Brain pericyte (primary cell): ENCODE results near the gene IL15RA.

ENCODE experiments used
- DNase-seq: peaks from one replicate; pipeline ENCODE4 v3.0.0-alpha.2; 2012; ENCODE audit warnings: low read depth, low spot score

IL15RA gene, protein sequence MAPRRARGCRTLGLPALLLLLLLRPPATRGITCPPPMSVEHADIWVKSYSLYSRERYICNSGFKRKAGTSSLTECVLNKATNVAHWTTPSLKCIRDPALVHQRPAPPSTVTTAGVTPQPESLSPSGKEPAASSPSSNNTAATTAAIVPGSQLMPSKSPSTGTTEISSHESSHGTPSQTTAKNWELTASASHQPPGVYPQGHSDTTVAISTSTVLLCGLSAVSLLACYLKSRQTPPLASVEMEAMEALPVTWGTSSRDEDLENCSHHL

DNA sequence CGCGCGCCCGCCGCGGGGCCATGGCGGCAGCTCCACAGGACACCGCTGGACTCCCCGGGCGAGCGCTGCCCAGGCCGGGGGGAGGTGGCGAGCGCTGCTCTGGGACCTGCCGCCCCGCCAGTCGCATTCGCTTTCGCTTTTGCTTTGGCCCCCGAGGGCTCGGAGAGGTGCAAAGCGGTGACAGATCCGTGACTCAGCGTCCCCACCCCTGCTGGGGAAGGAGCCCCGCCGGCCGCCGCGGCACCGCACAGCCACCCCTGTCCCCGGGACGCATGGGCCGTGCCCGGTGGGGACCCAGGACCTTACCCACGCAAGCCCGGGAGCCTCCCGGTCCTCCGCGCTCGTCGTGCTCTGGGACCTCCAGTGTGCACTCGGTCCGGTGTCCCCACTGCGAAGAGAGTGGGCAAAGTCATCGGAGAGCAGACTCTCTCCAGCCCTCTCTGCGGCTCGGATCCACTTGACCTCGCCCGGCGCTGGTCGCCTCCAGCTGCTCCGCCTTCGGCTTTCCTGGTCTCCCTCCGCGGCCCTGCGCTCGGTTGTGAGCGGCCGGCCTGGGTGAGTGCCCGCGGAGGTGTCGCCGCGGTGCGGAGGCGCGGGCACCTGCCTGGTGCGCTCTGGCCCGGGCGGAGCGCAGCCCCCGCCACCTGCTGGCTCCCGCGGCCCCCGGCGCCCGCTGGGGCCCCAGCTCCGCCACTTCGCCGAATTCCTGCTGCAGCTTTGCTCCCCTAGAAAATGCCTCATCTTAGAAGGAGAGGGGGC is at the start of gene IL15RA:
IL15RA (minus strand) TSS at position 73 of the 759 bp plus-strand sequence; CDS start at position 22, 51 bp downstream.
- DNase-seq = peak; percentile 20

DNA sequence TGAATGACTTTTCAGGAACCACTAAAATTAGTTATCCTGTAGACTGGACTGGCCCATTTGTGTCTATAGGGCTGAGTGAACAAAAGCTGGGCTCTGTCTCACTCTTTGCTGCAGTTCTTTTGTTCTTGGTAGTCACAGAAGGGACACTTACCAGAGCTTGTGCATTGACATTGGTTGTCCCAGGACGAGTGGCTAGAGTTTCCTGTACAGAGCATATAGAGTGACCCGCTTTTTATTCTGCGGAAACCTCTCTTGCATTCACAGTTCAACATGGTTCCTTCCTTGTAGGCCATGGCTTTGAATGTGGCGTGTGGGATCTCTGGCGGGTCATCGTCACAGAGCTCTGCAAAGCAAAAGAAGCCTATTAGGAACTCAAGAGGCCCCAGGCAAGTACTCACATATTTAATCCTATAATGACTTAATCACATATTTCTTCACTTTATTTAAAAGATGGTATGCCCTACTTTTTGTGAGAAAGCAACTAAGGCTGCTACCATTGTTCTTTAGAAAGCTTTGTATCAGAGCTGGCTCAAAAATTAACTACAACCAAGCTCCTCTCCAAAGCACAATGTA is 48.4 kb upstream of the IL15RA start:
- no peak for DNase-seq

DNA sequence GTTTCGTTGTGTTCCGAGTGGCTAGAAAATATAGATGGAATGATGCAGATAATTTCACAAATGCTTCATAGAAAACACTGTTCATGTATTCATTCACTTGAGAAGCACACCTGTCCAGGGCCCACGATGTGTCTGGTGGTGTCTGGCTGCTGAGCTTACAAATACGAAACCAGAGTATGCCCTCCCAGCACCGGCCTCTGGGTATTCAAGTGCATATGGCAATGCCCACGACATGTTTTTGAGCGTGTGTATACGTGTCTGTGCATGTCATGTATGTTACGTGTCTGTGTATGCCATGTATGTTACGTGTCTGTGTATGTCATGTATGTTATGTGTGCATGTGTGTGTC is 47.0 kb upstream of the IL15RA start:
- DNase-seq = no peak

DNA sequence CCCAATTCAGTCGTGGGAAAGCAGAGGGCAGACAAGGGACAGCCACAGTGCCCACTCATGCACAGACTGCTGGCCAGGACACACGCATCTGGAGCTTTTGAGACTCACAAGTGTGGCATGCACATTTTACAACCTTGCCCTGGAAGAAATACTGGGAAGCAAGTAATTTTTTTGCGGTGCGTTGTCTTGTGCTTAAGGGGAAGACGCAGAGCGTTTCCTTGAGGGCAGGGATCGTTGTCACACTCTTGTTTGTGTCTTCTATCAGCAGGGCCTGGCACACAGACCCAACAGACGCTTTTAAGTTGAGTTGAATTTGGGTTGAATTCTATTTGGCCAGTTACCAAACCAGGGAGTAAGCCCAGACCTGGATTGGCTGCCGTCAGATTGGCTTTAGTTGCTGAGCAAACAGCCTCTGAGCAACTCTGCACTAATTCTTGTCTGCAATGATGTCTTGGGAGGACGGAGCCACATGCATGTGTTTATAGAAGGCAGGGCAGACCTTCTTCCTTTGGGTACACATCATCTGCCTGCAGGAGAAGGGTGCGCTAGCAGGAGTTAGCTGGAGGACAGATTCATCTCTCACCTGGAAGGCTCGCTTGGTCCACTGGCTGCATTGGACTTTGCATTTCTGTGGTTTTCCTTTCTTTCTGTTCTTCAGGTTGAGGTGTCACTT is 46.5 kb upstream of the IL15RA start:
- no peak for DNase-seq

DNA sequence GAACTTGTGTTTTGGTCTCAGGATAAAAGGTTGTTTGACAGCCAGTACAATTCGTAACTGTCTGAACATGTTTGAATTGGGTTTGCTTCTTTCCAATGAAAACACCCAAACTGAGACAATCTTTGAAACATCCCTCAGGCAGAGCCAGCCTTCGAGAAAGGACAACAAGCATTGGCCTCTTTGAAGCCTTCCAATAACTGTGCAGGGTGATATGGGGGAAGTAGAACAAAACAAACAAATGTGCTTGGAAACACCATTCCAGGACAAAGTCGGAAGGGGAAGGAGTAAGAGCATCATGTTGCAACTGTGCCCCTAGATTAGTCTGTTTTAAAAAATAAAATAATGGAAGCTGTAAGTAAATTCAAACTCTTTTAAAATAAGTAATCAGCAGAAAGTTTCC is 45.3 kb upstream of the IL15RA start:
- DNase-seq = no peak

DNA sequence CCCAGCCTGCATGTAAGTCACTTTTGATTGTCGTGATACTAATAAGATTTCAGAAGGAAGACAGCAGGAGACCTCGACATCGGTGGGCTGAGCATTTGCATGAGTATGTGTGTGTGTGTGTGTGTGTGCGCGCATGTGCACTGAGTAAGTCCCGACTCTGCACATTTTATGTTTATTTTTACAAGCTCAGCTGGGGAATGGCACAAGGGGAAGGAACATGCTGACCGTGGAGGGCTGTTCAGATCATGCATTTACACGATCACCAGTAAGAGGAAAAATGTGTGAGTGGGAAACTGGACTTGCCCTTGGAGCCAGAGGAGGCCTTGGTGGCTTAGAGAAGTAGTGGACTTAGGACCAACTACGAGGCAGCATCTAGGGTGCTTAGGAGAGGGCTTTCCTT is 43.5 kb upstream of the IL15RA start:
- peak; percentile 38 for DNase-seq

DNA sequence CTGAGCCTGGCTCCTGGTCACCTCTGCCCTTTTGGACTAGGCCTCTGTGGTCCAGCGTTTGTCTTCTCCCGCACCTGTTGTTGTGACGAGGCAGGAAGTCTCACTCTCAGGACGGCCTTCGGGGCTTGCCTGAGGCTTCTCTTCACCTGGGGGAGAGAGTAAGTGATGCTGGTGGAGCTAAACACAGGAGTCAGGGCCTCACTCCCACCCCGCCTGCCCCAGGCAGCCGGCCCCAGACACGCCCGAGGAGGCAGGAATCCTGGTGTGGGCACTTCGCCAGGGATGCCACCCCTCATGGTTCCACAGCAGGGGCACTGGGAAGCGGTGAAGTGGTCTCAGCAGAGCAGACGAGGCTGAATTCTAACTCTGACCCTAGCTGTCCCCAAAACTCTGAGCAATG is 42.5 kb upstream of the IL15RA start:
- DNase-seq = no peak

DNA sequence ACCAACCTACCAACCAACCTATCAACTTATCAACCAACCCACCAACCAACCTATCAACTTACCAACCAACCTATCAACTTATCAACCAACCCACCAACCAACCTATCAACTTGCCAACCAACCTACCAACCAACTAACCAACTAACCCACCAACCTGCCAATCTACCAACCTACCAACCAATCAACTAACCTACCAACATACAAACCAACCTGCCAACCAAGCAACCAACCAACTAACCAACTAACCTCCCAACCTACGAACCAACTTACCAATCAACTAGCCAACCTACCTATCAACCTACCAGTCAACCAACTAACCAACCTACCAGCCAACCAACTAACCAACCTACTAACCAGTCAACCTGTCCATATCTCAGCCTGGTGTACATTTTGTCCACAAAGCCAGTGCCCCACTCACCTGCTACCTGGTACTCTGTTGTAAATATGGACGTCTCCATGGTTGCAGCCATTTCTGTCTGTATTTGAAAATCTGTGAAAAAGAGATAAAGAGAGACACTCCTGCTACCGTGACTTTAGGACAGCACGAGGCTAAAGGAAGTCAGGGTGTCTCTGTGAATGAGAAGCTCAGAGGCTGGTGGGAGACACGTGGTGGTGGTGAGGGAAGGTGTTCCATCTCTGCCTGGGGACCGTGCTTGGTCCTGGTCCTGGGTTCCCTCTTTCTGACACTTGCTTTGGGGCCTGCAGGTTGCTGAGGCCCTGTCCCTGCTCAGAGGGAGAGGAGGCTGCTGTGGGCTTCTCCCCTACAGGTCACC is 41.9 kb upstream of the IL15RA start:
- no peak for DNase-seq

DNA sequence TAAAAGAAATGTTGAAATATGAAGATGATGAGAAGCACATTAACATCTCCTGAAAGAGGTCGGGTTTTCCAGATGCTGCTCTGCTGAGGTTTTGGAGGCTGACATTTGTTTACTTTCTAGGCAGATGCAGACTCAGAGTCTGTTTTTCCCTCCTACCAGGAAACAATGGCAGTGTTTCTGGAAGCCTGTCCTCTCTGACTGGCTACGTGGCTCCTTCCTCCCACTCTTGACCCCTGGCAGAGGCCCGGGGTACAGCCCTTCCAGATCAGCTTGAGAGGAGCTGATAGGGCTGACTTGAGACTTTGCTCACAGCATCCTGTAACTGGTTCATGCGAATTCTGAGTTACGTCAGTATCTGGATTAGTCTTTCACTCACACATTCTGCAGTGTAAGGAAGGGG is 41.1 kb upstream of the IL15RA start:
- no peak for DNase-seq

DNA sequence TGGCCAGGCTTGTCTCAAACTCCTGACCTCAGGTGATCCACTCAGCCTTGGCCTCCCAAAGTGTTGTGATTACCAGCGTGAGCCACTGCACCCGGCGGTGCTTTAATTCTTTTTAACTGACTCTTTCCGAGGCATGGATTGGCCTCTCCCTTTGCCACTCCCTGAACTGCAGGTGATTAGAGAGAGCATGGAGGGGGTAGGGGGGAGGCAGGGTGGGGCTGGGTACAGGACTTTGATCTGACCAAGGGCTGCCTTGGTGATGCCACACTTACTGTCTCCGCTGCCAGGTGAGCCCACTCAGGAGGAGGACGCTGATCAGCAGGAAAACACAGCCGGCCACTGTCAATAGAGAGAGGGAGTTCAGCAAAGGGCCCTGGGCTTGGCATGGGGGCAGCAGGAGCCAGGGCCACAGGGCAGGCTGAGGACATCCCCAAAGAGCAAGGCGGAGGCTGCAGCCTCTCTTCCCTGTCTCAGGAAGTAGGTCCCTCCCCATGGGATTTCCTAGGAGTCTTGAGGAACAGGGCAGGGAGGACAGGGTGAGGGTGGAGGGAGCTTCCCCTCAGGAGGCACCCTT is 40.5 kb upstream of the IL15RA start:
- DNase-seq = no peak

DNA sequence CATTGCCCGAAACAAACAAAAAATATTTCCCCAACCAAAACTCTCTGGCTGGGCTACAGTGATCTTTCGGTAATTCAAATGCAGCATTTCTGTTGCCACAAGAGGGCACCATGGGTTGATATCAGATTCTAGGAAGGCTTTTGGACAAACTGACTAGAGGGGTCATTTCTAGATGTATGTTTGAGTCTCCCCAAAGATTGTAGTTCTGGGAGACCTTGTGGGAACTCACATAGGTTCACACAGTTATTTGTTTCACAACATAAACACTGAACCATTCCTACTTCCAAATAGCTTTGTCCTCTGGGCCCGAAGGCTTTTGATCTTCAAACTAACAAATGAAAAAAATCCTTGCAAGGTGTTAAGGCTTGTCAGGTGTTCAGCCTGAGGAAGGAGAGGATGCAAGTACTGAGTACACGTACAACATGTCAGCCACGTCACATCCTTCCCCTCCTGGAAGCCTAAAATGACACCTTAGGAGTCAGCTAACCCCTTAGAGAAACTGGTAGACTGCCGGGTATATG is 37.0 kb upstream of the IL15RA start:
- no peak for DNase-seq

DNA sequence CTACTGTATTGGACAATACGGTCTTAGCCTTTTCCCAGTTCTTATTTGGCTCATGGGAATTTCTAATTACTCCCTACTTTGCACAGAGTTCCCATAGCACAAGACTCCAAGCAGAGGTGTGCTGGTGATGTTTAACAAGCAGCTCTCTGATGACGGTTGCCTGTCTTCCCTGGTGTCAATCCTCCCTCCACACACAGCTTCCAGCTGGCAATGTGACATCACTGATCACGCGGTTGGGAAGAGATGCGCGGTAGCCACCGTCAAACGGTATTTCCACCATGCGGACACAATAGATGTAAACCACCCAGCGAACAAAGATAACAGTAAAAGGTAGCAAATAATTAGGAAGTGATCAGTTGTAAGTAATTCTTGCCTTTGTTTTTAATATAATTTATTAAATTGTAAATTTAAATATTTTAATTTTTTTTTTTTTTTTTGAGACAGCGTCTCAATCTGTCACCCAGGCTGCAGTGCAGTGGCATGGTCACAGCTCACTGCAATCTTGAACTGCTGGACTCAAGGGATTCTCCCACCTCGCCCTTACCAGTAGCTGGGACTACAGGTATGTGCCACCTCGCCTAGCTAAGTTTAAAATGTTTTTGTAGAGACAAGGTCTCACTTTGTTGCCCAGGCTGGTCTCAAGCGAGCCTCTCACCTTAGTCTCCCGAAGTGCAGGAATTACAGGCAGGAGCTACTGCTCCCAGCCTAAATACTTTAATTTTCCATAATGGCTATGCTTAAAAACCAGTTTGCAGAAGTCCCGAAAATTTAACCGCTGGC is 36.3 kb upstream of the IL15RA start:
- no peak for DNase-seq

DNA sequence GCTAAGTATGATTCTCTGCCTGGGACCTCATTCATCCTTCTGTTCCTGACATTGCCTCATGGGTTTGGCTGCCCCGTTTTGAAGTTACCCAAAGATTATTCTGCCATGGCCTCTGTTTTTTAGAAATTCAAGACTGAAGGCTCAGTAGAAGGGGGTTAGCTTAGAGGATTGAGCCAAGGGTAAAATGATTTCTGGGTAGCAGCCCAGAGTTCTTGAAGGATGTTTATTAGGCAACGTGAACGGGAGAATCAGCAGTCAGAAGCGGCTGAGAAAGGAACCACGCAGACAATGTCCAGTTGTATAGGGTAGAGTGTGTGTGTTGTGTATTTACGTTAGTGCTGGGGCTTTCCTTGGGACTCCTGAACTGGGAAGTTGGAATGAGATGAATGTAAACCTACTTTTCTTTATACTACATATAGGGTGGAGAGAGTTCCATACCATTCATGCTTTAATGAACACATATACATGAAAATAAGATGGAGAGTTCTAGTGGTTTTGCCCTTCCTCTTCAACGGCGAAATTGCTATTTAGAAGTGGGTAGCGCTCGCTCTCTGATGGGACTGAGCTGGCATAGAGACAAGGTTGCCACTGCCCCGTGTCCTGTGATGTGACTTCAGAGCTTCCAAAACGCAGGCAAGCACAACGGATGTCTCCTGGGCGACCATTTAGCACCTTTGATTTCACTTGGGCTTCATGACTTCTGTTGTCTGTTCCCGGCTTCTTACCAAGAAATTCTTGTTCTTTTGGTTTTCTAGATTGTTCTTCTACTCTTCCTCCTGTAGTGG is 35.0 kb upstream of the IL15RA start:
- no peak for DNase-seq

DNA sequence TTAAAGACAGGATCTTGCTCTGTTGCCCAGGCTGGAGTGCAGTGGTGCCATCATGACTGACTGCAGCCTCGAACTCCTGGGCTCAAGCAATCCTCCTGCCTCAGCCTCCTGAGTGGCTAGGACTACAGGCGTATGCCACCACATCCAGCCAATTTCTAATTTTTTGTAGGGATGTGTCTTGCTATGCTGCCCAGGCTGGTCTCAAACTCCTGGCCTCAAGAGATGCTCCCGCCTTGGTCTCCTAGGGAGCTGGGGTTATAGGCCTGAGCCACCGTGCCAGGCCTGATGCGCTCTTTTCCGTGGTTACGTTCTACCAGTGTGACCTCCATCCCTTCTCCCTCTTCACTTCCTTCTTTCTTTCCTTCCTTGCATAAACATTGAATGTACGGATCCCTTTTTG is 34.2 kb upstream of the IL15RA start:
- no peak for DNase-seq

DNA sequence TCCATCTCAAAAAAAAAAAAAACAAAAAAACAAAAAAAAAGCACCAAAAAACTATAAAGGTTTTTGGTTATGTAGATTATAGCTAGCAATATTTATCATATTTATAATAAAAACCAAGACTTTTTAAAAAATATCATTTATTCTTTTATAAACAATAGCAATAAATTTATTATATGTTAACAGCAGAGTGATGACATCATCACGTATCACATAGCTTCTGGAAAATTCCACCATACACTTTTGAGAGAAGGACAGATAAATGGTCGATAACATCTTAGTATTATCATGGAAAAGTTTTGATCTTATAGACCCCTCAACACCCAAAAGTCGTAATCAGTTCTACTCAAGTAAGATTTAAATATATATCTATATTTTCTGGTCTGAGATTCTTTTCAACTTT is 33.2 kb upstream of the IL15RA start:
- no peak for DNase-seq

DNA sequence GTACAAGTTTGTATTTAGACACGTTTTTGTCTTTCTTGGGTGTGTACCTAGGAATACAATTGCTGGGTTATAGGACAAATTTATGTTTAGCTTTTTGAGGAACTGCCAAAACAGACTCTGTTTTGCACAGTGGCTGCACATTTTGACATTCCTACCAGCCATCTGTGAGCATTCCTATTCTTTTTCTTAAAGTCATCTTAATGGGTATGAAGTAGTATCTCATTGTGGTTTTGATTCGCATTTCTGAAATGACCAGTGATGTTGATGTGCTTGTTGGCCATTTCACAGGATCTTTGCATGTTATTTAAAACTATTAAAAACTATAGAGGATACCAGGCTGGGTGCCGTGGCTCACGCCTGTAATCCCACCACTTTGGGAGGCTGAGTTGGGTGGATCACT is 32.6 kb upstream of the IL15RA start:
- DNase-seq = no peak

DNA sequence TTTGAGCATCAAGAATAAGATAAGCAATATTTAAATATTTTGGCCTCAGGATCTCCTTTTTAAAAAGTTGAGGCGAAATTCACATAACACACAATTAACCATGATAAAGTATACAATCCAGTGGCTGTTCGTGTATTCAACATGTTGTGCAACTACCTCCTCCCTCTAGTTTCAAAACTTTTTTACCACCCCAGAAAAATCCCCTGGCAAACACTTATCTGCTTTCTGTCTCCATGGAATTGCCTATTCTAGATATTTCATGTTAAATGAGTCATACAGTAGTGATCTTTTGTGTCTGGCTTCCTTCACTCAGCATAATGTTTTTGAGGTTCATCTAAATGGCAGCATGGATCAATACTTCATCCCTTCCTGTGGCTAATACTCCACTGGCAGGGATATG is 31.8 kb upstream of the IL15RA start:
- DNase-seq = no peak

DNA sequence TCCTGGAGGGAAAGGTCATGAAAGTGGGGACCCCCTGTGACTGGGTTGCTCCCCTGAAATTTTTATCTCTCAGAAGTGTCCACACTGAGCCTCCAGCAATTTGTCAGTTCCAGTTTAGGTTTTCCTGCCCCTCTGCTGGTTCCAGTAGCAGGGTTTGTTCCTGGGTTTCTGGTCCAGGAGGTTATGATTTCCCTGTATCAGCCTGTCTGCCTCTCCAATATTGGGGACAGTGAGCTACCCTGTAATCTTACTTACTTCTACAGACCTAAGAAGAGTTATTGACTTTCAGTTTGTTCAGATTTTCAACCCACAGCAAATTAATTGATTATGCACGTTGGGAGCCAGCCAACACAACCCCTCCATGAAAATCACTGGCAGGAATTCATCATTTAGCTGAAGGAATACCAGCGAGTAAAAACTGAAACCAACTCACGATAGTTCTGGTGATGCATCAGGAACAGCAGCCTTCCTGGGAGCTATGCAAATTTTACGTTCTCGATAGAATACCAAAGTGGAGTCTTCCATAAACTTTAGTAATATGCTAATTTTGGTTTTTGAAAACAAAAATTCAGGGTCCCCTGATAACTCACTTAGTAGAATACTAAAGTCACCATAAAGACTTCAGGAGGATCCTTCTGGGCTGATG is 31.3 kb upstream of the IL15RA start:
- DNase-seq = no peak

DNA sequence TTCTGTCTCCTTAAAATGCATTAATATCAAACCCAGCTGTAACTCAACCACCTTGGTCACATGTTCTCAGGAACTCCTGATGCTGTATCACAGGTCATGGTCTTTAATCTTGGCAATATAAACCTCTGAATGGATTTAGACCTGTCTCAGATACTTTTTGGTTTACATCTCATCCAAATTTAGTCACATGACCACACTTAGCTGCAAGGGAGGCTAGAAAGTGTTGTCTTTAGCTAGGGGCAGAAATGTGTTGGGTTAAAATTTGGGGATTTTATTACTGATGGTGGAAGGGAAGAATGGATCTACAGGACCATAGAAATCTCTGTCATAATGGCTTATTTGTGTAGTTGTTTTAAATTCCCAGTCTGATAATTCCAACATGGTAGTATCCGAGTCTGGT is 29.6 kb upstream of the IL15RA start:
- DNase-seq = no peak
